ENCODE measurements around the gene TMEM61.
"Not testable (repeated sequence)": the region's sequence is repeated elsewhere in the genome, so short reads cannot be mapped to it uniquely, and the experiment has no call there.

The TMEM61 gene

DNA sequence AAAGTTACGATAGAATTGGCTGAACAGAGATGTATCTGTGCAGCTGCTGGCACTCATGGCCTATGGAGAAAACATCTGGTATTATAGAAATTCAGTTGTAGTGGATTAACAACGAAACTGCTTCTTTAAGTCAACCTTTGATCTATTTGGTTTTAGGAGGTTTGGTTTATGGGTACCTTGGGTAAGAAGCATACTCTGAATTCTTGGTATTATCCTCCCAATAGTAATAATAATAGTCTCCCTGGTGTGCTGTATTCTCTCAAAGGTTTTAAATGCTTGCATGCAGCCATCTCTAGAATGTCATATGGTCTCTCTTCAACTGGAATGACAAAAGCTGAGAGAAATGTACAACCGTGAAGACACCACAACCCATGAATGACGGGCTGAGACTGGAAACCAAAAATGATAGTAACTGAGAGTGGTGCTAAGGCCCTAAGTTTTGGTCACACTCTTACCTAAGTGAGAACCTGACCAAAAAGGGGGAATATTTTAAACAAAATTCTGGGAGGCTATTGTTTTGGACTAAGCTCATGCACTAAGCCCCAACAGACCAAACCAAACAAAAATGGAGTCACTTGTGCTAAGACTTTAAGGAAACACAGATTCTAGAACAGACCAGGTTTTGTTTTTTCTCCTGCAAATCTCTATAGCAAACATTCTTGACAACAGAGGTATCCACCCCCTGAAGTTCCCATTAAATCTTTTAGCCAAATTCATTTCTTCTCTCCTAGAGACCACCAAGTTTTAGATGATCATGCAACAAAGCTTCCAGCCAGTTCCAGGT lies 17.6 kb upstream of the TMEM61 start:
- FAIRE-seq, result no peak

DNA sequence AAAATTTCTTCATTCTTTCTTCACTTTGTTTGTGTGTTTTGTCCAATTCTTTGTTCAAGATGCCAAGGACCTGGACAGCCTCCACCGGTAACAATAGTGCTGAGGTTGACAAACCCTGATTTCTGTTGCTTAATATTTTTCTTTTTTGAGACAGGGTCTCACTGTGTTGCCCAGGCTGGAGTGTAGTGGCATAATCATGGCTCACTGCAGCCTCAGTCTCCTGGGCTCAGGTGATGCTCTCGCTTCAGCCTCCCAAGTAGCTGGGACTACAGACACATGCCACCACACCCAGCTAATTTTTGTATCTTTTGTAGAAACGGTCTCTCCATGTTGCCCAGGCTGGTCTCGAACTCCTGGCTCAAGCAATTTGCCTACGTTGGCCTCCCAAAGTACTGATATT lies 16.6 kb upstream of the TMEM61 start:
- not testable (repeated sequence) for FAIRE-seq

DNA sequence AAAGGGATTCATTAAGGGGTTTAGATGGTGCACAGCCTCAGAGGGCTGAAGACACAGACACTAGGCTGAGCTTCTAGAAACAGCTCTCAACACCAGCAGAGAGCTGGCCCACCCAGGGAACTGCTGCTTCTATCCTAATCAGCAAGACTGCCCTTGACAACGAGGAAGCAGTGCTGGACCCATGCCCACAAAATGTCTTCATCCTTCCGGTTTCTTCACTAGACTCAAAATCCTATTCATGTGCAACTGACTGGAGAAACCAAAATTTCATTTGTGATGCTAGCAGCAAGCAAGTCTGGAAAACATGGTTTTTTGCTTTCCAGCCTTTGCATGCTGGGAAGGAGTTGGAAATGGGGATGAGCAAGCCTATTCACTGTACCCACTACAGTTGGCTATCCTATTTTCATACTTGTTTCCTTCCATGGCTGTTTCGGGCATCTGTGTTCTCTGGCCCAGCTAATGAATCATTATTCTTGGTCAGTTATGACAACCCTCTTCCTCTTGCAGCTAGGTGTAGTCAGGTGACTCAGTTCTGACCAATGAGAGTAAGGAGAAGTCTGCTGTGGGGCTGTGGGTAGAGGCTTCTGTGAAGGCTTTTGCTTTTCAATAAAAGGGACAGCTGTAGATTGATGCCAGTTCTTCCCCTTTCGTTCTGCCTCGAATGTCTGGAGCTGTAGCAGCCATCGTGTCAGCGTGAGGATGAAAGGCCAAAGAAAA lies 14.6 kb upstream of the TMEM61 start:
- no peak for FAIRE-seq

DNA sequence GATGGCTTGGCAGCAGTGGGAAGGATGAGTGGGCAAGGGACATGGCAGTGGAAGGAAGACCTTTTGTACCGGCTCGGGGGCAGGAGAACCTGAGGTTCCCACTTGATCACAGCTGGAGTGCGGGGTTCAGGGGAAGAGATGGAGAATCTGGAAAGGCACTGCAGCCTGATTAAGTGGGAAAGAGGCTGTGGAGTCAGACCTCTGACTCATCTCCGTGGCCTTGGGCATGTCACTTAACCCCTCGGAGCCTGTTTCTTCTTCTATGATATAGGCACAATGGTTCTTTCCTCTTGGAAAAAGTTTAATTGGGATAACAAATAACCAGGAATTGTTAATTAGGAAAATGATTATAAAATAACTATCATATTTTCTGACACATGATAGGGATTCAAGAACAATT lies 13.1 kb upstream of the TMEM61 start:
- FAIRE-seq, result no peak

DNA sequence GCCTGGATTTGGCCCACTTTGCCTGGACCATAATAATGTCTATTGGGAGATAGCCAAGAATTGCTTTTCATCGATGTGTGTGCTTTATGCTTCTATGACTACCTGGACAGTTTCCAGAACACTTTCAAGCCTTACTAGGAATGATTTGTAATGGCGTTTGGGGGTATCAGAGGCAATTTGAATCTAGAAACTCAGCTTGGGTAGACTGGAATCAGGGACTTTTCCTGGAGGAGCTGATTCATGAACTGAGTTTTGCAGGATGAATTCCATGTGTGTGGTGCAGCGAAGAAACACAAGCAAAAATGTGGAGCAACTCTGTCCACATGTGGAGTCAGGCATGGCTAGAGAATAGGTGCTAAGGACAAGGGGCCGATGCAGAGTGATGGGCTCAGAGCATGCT lies 11.9 kb upstream of the TMEM61 start:
- no peak for FAIRE-seq

DNA sequence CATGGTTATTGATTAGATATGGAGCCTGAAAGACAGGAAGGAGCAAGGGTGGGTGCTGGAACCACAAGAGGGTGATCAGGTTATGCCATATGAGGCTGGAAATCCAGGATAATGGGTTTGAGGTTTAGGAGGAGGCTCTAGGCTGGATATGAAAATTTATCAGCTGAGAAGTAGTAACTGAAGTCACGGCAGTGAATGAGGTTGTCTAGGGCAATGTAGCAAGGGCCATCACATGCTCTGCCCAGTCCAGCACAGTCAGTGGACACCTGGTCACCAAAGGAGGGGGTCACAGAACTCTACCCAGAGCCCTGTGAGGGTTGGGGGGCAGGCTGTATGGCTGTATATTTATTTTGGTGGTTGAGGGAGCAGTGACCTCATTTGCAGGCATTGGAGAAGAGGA lies 10.5 kb upstream of the TMEM61 start:
- FAIRE-seq, result no peak

DNA sequence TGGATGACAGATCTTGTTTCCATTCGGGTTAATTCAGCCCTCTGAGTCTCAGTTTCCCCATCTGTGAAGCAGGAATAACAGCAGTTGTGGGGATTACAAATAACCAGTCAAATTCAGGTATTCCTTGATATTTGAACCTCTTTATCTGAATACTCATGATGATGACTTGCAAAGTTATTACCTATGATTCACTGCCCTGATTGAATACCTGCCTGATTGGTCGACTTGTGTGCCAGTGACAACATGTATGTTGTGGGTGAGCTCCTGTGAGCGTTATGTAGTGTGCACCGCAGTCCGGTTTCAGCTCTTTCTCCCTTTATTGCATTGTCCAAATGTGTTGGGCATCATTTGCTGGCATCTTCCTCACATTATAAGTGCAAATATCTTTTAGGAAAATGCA lies 9.5 kb upstream of the TMEM61 start:
- FAIRE-seq, result no peak

DNA sequence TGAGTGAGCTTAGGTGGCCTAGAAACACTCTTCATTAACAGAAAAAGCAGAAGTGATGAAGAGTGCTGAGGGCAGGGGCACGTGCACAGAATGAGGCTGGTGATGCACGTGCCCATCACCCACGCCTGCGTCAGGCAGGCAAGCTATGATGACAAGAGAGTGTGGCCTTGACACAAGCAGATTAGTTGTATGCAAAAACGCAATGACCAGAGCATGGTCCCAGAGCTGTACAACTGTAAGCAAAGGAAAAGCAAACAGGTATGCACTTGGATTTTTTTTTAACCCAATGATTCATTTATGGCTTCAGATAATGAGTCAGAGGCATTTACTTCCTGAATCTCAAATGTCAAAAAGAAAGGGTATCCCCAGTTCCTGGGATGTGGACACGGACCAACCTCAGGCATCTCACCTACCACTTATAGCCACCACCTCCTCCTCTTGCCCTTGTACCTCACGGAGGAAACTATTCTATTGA lies 9.1 kb upstream of the TMEM61 start:
- no peak for FAIRE-seq

DNA sequence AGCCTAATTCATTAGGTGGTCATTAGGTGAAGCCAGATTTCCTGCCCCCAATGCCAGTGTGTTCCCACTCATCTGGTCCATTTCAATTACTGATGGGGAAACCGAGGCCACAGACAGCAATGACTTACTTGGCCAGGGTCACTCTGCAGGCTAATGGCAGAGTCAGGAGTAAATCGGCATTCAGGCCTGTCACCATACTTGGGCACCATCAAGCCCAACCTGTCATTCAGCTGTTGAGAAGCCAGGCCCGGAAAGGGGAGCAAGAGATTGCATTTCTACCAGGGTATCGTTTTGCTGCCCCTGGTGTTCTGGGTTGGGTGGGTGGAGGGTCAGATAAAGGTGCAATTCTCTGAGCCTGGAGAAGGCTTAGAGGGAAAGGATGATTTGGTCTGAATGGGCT lies 8.0 kb upstream of the TMEM61 start:
- FAIRE-seq, result no peak

DNA sequence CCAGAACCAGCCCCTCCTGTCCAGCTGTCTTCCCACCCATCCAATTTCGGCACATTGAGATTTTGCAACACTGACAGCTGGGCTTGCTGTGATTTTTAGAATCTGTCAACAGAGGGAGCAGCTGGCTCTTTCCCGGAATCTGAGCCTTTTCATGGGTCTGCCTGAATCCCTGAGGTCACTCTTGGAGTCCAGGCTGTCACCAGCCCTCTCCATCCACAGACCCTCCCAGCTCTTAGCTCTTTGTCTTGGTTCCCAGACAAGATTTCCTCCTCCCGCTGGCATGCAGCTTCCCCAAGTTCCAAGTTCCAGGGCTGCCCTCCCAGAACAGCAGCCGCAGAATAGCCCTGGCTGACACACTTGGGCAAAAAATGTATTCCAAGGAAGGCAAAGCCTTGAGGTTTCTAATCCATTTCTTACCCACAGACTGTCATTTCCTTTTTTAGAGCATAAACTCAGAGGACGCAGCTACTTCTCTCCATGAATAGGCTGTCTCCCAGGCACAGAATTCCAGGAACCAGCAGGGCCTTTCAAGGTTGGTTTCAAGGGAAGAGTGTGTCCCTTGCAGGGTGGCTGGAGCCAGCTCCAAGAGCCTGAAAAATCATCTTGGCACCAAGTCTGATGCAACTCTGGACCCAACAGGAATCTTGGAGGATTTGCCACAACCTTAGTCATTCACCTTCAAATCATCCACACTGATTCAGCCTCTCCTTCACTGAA lies 7.1 kb upstream of the TMEM61 start:
- no peak for FAIRE-seq

DNA sequence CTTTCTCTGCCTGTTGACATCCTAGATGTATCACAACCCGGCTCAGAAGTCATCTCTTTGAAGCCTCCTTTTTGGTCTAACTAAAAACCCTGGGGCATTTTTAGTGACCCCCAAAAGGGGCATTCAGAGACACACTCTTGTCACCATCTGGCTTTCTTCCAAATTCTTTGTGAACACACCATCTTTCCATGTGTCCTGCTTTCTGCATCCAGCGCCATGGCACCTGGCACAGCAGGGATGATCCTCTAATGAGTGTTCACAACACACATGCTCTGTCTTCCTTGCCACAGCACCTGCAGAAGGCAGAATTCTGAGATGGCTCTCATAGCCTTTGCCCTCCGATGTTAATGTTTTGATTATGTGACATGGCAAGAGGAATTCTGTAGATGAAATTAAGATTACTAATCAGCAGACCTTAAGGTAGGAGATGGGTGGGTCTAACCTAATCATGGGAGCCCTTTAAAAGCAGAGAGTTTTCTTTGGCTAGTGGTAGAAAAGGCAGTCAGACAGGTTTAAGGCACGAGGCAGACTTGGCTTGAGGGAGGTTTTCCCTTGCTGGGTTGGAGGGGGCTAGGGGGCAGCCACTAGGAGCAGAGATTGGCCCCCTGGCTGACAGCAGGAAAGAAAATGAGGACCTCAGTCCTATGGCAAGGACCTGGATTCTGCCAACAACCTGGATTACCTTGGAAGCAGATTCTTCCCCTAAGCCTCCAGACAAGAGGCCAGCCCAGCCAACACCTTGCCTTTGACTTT lies 4.9 kb upstream of the TMEM61 start:
- no peak for FAIRE-seq

DNA sequence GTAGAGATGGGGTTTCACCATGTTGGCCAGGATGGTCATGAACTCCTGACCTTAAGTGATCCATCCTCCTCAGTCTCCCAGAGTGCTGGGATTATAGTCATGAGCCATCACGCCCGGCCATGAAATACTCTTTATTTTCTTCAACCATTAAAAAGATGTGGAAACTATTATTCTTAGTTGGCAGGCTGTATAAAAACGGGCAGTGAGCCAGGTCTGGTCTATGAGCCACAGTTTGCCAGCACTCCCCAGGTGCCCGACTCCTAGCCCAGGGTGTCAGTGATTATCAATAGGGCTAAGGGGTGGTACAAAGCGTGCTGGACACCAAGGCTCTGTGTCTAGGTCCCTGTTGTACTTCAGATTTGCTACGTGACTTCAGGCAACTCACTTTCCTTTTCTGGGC lies 3.7 kb upstream of the TMEM61 start:
- no peak for FAIRE-seq

DNA sequence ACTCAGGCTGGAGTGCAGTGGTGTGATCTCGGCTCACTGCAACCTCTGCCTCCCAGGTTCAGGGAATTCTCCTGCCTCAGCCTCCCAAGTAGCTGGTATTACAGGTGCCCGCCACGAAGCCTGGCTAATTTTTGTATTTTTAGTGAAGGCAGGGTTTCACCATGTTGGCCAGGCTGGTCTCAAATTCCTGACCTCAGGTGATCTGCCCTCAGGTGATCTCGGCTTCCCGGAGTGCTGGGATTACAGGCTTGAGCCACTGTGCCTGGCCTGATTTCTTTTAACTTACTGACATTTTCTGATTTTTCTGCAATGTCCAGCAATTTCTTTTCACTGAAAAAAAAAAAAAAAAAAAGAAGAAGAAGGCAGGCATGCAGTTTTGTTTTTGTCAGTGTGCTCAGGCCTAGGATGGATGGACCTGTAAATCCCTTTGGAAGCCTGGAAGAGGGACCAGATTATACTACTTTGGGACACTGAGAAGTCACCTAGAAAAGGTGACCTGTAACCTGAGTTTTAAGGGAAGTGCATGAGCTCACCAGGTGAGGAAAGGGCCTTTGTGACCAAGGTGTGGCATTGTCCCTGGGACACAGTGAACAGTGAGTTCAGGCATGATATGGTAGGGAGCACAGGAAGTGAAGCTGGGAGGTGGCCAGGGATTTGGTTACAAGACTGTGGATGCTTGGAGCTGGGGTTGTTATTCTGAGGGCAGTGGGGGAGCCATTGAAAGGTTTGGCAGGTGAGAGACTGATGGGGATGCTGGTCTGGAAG lies 2.7 kb upstream of the TMEM61 start:
- no peak for FAIRE-seq

DNA sequence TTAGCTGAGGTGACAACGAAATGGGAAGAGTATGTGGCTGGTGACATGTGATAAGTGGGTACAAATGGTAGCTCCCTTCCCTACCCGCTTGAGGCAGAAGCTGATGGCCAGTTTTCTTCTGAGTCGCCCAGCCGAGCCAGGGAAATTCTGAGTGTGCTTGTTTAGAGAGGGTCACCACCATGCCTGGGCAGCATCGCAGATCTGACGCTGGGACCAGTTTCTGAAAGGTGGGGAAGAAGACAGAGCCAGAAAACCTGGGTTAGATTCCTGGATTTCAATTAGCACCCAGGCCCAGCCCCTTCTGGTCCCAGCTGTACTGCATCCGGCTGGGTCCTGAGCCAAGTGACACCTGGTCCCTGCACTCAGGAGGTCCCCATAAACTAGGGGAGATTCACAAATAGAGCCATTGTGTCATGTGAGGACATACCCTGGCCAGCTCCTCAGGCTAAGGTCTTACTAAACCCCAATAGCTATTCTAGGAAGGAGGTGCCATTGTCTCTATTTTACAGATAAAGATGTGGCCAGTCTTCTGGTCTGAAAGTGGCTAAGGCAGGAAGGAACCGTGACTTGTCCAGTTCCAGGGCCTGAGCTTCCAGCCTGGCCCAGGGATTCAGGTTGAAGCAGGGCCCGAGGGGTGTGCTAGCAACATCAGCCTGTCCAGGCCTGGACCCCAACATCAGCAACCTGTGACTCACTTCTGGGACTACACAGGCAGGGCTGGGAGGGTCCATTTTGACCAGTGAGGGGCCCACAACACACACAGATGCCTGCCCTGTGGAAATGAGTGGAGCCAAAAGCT lies 1.7 kb upstream of the TMEM61 start:
- FAIRE-seq, result no peak

DNA sequence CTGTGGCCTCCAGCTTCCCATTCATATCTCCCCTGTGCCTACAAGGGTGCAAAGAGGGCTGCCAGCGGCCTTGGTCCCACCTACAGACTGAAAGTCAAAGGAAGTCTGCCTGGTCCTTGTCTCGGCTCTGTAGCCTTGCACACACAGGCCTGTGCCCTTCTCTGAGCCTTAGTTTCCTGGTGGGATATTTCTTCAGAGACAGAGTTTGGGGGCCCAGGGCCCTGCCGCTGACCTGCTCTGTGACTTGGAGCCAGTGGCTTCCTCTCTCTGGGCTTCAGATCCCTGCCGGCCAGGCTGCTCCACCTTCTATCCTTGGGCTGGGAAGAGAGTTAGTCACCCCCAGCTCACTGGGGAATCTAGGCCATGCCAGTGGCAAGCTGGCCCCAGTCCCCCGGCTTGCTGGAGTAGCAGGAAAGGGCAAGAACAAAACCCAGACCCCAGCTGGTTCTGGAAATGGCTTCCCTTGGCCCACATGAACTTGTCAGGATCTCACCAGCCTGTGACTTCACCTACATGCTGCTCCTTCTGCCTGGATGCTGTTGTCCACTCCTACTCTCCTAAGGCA lies 1.0 kb upstream of the TMEM61 start:
- FAIRE-seq, result no peak

DNA sequence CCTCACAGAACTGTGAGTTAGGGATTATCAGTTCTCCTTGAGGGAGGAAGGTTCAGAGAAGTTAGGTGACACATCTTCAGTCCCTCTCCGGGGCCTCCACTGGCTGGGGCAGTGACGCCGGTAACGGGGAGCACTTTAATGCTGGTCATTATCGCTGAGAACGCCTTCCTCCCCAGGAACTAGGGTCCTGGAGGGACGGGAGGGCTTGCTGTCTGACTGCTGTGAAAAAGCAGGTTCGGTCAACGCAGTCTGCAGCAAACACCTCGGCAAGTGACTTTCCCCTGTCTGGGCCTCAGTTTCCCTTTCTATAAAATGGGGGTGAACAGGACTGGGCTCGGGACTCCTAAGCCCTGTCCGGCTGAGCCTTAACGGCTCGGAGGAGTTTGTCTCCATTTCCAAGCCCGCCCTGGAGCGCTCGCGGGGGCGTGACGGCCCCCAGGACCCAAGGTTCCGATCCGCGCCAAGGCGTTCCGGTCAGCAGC lies 341 bp upstream of the TMEM61 start:
- no peak for FAIRE-seq

DNA sequence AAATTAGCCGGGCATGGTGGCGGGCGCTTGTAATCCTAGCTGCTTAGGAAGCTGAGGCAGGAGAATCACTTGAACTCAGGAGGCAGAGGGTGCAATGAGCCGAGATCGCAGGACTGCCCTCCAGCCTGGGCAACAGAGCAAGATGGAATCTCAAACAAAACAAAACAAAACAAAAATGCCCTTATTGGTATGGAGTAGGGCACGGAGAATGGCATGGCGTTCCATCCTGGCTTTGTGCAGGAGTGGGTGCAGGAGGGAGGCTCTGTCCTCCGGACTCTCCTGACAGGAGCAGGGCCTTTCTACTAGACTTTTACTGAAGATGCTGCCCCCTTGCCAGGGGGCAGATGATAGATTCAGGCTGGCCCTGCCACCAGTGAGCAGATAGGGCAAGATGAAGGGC lies 1.0 kb downstream of the TMEM61 start:
- FAIRE-seq, result no peak

DNA sequence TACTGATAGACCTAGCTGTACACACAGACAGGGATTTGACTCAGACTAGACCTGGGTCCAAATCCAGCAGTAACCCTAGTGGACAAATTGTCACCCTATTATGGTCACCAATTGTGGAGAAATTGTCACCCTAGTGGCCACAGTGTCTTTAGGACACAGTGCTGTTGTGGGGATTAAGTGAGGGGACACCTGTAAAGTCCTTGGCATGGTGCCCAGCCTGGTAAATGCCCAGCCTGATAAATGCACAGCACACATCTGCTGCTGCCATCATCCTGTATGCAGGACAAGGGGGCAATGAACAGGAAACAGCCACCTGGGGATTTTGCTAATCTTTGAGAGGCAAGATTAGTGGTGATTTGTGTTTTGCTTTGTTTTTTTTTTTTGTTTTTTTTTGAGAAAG lies 2.3 kb downstream of the TMEM61 start:
- no peak for FAIRE-seq

DNA sequence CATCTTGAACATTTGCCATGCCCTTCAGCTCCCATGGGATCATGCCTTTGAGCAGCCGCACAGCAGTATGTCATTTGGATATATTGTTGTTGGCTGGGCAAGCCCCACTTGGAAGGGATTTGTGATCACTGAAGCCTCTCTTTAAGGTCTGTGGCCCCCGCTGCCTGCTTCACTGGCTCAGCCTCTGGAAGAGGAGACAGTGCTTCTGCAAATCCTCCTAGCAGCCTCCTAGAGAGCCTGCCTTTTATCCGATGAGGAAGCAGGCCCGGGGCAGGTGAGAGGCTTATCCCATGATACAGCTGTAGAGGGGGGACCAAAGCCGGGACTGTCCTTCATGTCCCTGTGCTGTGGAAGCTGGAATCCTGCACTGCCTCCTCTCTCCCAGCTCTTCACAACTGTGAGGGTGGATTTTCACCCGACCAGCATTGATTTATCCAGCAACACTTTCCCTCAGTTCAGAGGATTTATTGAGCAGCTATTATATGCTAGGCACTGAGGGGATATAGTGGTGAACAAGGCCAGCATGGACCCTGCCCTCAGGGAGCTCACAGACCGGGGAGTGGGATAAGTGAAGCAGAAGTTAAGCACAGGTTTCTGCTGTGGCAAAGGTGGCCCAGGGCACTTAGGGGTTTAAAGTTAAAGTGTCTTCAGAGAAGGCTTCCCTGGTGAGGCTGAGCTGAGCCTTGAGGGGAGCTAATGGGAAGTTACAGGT lies 3.9 kb downstream of the TMEM61 start:
- FAIRE-seq, result no peak

DNA sequence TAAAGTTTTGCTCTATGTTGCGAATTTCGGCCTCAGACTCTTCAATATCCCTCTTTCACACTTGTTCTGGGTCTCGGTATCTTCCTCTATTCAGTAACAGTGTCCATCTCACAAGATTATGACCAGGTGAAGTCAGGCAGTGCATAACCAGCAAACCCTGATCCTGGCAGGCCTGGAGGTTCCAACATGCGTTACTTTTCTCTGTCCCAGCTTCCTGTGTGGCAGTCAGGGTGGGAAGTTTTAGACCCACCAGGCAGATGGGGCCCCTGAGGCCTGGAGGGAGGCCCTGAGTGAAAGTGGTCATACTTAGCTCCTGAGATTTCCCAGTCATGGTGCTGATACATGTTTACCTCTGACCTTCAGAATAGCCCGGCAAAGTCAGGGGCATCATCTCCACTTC lies 5.1 kb downstream of the TMEM61 start:
- FAIRE-seq, result no peak
